HG02678 (cell line): ENCODE data around the gene RCSD1.
A peak's percentile ranks its signal among the peaks of the same experiment; 100 is the strongest.

Experiments
- ATAC-seq: cut with Tn5 transposase; IDR thresholded peaks from one replicate; pipeline ENCODE4 v1.9.1; 2021; ENCODE audit warnings: mild to moderate bottlenecking, moderate library complexity; ENCODE audit not compliant: unreplicated experiment

RCSD1 gene

DNA sequence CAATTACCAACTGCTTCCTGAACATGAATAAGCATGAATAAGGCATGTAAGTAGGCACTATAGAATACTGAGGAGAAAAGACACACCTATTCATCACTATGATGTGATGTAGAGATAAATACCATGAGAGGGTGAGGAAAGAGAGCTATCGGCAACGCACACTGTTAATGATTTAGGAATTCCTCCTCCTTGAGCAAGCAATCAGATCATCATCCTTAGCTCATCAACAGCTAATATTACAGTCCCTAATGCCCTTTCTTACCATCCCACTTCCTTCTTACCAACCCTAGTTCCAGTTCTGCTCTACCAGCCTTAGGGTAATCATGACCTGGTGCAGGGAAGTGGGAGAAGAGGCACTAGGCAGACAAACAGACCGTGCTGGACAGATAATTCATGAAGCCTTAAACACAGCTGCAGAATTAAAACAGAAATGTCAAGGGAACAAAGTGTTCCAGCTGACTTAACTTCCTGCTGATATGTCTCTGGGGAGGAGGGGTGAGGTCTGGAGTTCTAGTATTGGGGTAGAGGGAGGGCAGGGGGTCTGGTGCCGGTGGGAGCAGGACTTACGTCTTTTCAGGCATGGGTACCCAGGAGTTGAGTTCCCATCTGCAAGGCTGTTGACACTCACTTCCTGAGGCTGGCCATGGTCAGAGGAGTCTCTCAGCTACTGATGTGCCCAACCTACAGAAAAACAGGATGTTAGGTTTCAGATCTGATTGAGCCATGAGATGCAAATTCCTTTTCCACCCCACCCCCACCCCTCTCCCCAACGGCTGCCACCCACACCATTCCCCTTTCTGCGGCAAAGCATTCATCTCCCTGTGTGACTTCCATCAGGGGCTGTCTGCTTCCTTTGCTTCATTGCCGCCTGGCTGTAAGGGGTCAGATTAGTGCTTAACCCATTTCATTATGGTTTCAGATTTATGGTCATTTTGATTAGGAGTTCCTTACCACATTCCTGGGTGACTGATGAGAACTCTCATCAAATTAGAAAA is 12.6 kb upstream of the RCSD1 start:
- ATAC-seq: peak; percentile 67

DNA sequence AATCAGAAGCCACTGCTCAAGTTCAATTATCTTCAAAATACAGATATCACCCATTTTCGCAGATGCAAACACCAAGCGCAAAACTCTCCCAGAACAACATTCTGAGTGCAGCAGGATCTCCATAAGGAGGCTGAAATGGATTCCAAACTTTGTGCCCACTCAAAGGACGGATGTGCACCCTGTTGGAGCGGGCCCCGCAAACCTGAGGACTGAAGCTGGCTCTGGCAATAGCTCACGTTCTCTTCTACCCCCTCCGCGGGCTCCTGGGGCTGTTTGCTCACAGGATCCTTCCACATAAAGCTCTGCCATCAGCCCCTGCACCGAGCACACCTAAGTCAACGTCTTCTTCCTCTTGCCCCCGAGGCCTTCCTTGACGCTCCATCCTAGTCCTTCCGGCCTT is 11.7 kb upstream of the RCSD1 start:
- no peak for ATAC-seq

DNA sequence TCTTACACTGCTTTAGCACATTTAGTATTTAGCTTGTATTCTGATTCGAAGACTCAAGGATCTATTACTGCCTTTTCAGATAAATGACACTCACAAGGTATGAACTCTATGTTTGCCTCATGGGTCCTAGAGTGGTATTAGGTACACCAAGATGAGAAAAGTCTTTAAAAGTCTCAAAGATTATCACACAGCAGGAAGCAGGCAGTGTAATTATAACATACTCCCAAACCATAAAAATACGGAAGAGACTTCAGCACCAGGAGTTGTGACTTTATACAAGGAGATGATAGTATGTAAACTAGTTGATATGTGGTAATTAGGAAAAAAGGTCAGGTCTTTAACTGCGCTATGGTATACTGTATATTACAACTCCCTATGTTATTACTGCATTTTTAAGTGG is 11.2 kb upstream of the RCSD1 start:
- no peak for ATAC-seq

DNA sequence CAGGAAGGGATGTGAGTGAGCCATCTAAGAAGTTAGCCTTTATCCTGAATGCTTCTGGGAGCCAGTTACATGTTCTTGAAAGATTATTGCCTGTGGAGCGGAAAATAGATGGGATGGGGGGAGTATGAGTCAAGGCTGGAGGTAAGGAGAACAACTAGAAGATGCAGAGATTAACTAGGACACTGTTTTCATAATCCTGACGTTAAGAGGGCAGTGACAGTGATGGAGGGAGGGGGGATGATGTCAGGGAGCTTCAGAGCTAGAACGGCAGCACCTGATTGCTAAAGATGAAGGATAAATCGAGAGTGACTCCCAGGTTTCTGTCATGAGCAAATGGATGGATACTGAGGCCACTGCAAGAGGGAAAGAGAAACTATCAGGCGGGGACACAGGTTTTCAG is 10.0 kb upstream of the RCSD1 start:
- no peak for ATAC-seq

DNA sequence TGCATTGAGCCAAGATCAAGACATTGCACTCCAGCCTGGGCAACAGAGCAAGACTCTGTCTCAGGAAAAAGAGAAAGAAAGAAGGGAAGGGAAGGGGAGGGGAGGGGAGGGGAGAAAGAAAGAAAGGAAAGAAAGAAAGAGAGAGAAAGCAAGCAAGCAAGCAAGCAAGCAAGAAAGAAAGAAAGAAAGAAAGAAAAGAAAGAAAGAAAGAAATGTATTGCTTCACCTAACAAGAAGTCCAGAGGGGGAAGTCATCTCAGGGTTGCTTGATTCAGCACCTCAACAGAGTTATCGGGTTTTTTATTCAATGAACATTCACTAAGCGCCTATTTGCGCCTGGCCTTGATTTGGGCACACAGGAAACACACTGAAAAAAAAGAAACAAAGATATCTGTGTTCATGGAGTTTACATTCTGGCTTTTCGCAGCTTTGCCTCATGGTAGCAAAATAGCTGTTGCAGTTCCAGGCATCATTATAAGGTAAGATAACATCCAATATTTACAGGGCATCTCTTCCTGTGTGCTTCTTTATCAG is 8.2 kb upstream of the RCSD1 start:
- ATAC-seq: no peak

DNA sequence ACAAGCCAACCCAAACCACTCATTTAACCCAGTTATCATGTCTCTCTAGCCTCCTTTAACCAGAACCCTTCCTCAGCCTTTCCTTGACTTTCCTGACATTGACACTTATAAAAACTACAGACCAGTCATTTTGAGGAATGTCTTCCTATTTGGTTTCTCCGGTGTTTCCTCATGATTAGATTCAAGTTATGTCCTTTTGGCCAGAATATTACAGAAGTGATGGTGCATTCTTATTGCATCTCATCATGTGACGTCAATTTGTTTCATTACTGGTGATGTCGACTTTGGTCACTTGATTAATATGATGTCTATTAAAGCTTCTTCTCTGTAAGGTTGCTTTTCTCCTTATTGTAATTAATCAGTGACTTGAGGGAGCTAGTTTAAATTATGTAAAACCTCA is 6.1 kb upstream of the RCSD1 start:
- ATAC-seq: no peak

DNA sequence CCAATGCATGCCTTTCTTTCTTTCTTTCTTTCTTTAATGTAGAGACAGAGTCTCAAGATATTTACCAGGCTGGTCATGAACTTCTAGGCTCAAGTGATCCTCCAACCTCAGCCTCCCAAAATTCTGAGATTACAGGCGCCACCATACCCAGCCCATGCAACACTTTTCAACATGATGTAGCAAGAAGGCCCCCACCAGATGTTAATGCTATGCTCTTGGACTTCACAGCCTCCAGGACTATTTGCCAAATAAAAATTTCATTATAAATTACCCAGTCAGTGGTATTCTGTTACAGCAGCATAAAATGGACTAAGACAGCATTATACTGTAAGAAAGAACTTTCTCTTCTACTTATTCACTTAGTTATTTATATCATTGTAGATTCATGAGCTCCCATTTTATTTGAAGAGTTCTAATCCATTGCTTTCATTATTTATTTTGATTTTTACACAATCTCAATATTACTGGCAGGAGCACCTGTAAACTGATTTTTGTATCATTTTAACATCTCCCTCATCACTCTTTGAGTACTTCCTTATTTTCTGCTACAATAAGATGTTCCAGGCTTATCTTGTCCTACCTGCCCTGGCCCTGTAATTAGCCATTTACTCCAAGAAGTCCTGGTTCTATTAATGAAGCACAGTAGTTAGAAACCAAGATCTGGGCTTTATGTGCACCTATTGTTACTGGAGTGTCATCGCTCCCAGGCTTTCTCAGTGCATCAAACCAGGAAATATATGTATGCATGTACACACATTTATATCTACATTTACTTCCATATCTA is 4.8 kb upstream of the RCSD1 start:
- ATAC-seq: no peak

DNA sequence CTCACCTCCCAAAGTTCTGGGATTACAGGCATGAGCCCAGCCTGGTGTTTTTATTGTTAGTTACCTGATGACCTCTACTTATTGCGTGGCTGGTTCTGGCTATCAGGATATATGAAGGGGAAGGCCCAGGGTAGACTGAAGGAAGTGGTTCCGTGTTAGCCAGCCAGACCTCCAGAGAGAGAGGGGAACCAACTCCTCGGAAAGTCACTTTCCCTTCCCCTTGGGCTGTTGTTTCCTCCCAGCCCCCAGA is 2.5 kb upstream of the RCSD1 start:
- ATAC-seq: peak; percentile 12

DNA sequence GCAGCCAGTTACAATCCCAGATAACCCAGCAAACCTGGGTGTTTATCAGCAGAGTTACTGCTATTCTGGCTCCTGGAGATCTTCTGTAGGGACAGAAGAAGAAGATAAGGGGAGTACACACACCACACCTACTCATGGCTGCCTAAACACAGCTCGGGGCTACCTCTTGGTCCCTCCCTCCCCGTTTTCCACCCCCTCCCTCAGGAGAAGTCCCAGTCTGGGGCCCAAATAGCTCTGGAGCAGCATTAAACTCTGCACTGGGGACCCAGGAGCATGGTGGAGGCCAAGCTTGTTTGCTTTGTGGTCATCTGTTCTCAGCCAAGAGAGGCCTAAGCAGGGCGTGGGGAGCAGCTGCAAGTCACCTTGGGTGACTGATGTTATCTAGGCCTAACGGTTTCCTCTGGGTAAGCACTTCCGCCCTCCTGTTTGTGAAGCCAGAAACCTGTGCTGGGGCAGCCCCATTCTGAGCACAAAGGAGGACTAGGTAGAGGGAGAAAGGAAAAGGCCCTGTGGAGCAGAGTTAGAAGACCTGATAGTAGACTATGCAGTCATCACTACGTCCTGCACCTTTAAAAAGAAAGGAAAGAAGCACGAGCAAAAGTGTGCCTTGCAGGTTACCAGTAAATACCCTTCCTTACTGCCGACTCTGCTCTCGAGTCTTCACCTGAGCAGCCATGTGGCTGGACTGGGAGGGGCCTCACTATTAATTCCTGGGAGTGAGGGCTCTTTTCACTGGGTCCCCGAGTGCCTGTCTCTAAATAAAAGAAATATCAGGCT is 2.0 kb upstream of the RCSD1 start:
- ATAC-seq: peak; percentile 73

DNA sequence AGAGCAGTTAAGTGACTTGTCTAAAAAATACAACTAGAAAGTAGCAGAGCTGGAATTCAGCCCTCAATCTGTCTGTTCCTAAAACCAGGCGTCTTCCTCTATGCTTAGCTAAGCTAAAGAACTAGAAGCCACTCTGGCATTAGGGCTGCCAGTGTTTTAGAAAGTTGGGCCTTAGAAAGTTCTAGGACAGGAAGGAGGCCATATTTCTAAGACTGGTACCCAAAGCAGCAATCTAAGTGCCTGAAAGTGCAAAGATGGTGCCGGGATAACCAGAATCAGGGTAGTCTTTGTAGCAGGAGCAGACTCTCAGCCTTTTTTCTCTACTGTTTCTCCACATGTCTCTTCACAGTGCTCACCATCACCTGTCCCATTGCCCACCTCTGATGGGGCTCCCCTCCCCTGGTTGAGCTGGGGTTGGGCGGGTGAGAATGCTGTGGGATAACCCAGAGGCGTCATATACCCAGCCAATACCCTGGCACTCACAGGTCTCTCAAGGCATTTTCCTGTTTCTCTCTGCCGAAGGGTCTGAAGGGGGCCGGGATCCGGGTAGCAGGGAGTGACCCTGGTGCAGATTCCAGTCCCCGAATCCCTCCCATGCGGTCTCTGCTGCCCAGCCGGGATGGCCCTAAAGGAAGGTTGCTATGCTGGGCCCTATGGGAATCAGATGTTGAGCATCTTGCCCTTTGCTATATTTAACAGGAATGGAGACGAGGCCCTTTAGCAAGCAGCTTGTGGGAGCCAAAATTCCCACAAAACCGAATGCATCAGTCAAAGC is 1.1 kb upstream of the RCSD1 start:
- no peak for ATAC-seq

DNA sequence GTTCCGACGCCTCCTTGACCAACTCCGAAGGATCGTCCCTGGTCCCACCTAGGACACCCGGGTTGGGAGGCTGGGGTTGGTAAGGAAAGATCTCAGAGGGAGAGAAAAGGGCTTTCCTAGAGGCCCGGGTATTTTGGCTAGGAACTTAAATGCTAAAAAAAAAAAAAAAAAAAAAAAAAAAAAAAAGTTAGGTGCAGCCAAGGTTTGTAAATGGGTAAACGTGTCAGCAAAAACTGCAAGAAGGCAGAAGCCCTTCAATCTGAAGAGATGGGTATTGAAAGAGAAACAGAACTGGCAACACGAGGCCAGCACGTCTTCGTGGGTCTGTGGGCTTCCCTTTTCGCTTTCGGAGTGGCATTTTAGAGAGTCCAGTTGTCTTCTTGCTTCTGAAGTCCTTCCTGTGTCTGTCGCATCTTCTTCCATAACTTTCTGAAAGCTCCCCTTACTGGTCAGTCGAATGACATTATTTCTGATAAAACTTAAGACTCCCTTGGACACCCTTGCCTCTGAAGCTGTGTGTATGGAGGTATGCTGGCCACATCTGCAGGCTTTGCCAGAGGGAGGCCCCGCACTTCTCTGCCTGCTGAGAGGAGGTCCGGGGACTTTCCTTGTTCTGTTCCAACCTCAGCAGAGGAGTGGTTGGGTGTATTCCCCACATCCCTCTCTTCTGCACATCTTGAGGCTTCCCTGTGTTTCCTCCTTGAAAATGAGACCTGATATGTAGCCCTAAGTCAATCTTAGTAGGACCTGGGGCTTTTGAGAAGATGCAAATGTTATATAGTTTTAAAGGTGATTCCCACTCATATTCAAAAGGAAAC is 745 bp downstream of the RCSD1 start:
- no peak for ATAC-seq

DNA sequence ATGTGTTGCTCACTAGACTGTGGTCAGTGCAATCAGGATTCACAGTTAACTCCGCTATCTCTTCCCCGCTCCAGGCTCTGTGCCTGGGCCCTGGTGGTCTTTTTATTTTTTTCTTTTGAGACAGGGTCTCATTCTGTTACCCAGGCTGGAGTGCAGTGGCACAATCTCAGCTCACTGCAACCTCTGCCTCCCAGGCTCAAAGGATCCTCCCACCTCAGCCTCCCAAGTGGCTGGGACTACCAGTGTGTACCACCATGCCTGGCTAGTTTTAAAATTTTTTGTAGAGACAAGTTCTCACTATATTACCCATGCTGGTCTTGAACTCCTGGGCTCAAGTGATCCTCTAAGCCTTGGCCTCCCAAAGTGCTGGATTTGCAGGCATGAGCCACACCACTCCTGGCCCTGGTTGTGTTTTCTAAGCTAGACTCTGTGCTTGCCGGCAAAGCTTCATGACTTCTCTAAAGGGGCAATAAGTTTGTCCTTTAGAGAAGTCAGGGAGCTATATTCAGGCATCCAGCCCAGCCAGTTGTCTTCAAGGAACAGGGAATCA is 1.4 kb downstream of the RCSD1 start:
- no peak for ATAC-seq

DNA sequence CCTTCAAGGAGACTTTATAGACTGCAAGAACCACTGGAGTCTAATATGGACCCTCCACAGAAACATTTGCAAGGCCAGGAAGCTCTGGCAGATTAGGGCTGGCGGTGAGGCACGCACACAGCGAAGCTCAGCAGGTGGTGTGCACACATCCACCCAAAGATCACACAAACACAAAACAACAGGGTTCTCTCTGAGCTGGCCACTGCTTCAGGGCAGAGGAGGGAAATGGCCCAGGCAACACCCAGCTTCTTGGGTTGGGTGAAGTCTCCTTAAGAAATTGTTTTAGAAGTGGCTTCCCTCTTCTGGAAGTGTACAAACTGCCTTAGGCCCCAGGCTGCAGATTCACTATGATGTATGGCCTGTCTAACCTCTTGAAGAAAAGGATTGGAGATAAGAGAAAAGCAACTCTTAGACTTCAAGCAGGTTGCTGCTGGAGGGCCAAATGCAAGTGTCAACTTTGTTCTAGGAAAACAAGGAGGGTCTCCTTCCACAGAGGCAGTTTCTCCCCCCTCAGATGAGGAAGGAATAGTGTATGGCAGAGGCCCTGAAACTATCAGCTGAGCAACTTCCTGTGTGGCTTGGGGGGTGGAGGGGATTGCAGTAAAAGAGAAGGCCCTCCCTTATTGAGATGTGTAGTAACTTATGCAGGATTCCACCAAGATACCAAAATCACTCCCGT is 2.0 kb downstream of the RCSD1 start:
- ATAC-seq: no peak

DNA sequence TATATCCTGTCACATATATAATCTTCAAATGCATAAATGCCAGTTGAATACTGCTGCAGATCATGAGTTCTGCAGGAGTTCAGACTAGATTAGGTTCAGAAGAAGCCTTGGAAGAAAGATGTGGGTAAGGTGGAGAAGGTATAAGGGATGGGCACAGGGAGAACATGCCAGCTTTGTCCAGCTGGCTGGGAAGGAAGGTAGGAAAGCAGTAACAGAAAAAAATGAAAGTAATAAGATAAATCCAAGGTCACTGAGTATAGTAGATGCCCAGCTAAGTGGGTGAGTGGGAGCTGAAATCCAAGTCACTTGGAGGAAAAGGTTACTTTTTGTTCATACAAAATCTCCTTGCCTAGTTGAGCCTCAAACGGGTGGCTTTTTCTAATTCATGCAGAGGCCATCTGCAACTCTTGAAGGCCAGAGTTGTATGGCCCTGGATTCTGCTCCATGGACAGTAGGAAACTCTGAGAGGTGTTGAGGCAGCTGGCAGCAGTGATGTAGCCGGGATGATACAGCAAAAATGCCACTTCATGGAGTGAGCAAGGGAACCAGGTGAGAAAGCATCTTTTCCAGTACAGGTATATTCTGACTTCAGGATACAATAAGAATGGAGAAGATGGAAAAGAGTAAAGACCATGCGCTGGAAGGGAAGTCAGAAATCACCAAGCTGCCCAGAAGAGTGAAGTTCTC is 3.4 kb downstream of the RCSD1 start:
- ATAC-seq: no peak

DNA sequence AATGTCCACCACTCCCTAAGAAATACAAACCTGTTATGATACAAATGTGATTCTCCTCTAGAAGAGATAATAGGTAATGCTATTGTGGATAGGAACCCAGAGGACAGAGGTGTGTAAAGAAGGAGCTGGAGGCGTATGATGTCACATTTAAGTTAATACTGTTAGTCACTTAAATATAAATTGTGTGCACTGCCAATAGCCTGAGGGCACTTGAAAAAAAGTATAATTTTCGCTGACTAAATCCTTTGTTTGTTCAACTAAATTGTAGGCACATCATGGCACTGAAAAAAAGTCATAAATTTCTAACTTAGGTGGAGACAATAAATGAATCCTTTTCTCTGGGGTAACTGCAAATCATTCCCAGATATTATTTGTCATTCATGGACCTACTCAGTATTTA is 4.4 kb downstream of the RCSD1 start:
- no peak for ATAC-seq

DNA sequence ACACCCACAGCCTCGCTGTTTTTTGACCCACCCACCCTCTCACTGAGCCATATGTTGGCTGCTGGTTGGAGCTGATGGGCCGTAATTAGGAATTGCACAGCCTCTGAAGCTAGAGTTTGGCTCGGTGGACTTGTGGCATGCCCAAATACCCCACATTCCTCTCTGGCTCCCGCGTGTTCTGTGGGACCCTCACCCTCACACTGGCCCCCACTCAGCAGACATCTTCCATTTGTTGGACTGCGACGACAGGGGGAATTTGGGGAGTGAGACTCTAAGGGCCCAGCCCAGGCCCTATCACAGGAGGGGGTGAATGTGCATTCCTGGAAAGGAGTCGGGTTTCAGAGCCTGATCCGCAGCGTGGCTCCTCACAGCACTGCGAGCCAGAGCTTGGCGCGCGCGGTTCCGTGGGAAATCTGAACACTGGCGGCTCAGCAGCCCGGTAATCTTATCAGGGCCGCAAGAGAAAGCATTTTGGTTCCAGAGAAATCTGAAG is 5.2 kb downstream of the RCSD1 start:
- ATAC-seq: no peak

DNA sequence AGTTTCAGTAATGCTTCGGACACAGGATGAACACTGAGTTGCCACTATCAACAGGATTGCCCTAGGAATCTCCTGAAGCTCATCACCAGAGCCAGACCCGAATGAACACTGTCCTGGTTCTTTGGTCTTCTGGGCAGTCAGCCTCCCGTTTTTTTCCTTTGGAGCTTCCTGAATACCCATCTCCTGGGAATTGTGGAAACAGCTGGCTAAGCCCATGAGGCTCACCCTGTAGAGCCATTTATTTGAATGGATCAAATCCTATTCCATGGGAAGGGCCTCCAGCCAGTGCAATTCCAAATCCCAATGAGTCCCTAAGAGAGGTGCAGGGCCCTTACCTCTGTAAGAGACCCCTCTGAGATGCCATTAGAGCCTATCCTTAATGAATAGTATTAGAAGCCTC is 5.9 kb downstream of the RCSD1 start:
- ATAC-seq: no peak

DNA sequence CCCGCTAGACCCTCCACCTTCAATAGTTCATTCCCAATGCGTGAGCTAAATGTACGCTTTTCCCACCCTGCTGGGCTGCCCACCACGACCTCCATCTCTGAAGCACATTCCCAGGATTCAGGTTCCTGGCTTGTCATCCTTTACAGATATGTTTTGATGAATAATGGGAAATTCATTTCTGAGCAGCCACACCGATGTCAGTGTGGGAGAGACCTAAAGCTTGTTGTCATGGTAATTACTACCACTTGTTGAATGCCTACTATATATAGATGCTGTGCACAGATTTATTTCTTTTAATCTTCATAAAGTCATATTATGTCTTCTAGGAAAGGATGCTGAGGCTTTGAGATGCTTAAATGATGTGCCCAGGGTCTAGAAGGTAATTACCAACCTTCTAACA is 8.0 kb downstream of the RCSD1 start:
- no peak for ATAC-seq
